Germinal center (tissue), 1 donor: Measurements from ENCODE around the gene CCDC127.
"Not testable (repeated sequence)": the region's sequence is repeated elsewhere in the genome, so short reads cannot be mapped to it uniquely, and the experiment has no call there.

Experiments used
- DNase-seq: peaks from one replicate; pipeline ENCODE4 v3.0.0; 2012; ENCODE audit warnings: mixed read lengths, low spot score

Gene CCDC127

DNA sequence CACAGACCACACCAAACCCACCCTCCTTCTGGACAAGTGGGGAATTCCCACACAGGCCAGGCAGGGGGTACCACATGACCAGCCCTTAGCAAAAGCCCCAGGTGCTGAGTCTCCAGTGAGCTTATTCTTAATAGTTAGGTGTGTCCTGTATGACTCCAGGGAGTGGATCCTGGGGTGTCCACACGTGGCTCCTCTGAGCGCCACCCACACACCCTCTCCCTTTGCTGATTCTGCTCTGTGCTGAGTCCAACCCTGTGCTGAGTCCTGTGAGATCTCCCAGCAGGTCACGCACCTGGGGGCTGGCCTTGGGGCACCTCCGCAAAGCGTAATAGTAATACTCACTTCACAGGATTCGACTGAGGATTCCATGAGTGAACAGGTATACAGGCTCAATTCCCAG is 14.0 kb downstream of the CCDC127 start:
- no peak for DNase-seq

DNA sequence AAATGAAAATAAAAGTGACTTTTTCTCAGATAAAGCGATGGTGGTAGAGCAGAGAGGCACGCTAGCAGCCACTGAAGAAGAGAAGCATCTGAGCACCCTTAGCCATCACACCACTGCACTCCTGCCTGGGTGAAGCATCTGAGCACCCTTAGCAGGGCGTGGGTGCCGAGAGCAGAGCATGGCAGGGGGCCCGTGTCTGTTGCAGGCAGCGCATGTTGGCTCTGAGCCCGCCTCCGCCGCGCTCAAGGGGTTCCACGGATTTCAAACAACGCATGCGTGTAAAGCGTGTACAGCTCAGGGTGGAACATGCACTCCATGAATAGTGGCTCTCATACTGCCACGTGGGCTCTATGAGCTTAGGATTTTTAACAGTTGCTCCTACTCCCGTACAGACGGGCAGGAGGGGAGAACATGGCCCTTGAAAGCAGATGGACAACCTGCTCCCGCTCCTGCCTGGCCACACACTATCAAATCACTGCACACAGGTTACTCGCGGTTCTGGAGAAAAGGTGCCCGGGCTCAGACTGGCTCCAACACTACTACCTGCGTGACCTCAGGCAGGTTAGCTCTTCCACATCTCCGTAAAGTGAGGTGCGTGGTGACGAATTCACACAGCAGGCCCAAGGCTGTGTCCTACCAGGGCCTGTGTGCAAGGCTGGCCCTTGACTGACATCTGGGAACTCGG is 14.6 kb downstream of the CCDC127 start:
- DNase-seq, result no peak

DNA sequence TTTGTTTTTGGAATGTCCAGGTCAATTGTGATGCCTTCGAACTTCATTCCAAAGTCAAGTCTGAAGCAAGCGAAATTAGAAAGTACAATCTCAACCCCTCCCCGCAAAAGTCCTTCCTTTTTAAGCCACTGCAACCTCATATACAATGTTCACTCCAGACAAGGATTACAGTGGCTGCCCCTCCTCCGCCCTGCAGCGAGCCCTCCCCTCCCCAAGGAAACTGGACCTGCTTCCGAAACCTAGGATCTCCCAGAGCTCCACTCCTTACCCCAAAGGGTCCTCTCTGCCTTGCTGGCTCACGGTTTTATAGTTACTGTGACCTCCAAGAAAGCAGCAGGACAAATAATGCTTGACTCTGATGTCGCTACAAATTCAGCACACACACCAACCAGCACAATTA is 16.3 kb downstream of the CCDC127 start:
- no peak for DNase-seq

DNA sequence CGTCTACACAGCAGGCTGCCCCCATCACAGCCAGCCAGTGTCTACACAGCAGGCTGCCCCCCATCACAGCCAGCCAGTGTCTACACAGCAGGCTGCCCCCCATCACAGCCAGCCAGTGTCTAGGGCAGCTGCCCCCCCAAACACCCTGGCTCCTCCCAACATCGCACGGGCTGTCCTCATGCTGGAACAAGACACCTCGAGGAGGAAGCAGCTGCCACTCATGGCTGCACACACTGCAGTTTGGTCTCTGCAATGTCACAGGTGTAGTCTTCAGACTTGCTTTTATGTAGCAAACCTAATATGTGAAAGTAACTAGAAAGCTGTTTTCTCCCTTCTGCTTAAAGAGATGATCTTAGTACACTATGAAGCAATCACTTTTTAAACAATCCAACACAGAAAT is 17.0 kb downstream of the CCDC127 start:
- DNase-seq, result no peak

DNA sequence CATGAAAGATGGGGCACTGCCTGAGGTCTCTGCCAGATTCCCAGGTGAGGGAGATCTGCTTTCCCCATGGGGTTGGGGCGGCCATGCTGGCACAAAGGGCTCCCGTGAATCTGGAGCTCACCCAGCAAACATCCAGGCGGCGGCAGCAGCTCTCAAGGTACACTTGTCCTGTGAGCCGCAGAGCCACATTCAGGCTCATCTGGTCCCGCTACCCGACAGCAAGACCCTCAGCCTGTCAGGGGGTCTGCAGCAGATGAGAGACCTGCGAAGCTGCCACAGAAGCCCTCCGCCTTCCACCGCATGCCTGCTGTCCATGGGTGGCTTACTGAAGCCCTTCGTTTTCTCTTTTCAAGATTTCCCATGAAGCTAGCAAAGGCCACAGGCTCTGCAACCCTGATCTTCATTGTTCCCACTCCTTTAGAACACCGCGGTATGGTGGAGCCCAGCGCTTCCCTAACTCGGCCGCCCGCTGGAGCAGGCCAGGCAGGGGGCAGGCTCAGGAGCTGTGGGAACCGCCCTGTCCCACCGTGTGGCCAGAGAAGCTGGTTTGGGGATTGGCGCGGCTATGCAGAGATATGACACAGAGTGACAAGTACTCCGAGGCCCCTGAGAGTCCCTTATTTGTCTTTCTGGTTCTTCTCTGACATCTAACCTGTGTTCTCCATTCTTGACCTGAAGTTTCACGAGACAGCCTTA is 17.9 kb downstream of the CCDC127 start:
- DNase-seq, result no peak

DNA sequence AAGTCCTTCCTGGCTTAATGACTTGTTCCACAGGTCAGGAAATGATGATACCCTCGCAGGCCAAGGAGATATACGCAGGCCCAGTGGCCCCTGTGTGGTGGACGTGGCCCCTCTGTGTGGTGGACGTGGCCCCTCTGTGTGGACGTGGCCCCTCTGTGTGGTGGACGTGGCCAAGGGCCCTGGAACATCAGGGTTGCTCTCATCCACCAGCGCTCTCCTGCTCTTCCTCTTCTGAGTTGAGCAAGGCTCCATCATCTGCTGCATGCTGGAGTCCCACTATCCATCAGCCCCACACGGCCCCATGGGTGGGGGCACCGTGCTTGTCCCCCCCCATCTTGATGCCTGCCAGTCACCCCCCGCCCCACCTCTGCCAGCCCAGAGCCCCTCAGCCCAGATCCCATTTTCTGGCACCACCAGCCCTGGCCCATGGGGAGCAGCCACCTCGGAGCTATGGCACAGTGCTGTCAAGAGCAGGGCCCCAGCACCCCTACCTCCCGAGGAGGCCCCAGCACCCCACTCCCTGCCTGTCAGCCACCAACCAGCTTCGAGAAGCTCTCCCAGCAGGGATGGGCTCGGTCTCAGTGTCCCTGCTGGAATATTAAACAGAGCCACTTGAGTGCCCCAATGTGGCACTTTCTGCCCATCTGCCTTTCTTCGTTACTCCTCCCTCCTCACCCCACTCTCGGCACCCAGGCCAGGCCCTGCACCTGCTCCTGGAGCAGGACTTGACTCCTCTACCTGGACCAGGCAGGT is 18.6 kb downstream of the CCDC127 start:
- no peak for DNase-seq

DNA sequence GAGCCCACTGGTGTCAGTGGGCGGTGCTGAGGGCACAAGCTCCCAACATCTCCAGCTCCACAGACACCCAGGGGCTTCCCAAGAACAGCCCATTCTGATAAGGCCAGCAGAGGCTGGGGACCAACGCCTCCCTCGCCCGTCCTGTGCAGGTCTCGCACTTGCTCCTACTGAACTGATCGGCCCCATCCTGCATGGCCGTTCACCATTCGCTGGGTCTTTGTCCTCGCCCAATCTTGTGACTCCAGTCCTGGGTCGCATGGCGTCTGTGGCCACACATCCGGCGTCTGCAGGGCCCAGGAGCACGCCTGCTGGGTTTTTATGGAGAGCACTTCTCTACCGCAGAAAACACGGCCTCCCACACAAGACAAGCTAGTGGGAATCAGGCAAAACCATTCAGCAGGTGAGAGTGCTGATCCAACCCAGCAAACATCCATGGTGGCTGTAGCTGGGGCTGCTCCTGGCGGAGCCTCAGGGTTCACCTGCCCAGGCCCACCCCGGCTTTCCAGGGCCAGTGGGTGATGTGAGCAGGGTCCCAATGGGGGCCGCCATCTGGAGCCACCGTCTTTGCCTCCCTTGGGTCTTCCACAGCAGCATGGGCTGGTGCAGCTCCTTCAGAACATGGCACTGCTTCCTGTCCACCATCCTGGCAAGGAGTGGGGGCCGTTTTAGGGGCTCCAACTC is 19.3 kb downstream of the CCDC127 start:
- no peak for DNase-seq

DNA sequence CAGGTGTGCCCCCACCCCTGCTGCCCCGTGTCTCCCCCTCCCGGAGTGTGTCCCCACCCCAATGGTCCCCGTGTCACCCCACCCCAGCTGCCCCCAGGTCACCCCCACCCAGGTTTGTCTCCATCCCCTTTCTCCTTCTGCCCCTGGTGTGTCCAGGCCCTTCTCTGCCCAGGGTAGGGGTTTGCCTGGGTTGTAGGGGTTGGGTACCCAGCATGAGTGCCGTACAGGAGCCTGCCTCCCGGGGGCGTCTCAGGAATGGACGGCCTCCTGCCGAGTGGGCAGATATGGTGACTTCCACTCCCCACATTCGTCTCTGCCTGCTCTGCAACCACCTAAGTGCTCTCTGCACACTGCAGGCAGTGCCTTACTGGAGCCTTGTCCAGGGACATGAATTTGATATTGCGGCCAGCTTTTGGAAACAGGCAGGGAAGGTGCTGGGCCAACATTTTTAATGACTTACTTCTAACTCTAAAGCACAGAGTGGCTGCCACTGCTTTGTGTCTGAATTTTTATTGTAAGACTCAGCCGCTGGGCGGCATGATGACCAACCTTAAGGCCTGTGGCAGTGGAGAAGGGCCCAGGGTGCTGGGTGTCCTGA is 20.0 kb downstream of the CCDC127 start:
- no peak for DNase-seq

DNA sequence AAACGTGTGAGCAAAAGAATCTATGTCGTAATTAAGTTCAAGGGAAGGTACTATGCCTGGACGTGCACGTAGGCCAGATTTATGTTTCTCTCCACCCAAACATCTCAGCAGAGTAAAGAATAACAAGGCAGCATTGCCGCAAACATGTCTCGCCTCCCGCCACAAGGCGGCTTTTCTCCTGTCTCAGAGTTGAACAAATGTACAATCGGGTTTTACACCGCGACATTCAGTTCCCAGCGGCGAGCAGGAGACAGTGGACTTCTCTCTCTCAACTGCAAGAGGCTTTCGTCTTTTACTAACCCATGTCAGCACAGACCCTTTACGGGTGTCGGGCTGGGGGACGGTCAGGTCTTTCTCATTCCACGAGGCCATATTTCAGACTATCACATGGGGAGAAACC is 20.9 kb downstream of the CCDC127 start:
- not testable (repeated sequence) for DNase-seq

DNA sequence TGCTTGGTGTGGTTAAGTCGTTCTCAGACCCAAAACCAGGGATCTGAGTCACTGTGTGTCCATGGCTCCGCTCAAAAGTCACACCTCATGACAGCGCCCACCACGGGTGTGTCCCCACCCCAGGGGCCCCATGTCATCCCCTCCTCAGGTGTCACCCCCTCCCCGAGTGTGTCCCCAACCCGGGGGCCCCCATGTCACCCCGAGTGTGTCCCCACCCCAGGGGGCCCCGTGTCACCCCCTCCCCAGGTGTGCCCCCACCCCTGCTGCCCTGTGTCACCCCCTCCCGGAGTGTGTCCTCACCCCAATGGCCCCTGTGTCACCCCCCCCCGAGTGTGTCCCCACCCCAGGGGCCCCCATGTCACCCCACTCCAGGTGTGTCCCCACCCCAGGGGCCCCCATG is 21.6 kb downstream of the CCDC127 start:
- no peak for DNase-seq

DNA sequence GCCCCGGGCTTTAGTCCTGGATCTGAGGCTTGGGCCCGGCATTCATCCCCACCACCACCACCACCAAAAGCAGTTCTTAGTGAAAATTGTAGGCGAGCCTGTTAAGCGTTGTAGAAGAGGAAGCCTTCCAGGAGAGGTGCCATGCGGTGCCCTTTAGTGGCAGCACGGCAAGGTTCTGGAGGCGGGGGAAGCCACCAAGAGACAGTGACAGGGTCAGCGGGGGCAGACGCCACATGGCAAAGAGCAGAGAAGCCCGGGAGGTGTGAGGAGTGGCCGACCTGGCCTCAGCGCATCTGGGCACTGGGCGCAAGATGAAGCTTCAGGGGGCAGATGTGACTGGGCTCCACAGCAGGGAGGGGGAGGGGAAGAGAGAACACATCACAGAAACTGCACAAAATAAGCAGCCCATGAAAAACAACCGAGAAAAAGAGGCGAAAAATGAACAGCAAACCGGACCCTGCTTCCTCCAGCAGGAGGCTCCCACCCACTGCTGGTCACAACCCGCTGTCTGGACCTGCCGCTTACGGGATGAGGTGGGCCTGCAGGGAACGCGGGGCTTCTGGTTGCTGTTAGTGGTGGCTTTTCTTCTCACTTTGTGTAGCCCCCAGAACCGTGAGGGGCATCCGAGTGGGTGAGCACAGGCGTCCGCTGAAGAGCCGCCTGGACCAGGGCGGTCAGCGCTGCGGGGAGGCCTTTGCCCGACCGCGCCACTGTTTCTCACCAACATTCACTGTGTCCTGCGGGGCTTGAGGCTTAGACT is 22.4 kb downstream of the CCDC127 start:
- DNase-seq, result no peak

DNA sequence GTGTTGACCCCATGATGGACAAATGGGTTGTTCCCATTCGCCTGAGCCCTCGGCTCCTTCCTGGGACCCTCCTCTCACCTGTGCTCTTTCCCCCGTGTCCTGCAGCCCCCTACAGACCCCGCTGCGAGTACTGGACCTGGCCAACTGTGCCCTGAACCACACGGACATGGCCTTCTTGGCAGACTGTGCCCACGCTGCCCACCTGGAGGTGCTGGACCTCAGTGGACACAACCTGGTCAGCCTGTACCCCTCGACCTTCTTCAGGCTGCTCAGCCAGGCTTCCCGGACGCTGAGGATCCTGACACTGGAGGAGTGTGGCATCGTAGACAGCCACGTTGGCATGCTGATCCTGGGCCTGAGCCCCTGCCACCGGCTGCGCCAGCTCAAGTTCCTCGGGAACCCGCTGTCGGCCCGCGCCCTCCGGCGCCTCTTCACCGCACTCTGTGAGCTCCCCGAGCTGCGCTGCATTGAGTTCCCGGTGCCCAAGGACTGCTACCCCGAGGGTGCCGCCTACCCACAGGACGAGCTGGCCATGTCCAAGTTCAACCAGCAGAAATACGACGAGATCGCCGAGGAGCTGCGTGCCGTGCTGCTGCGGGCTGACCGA is 23.2 kb downstream of the CCDC127 start:
- no peak for DNase-seq

DNA sequence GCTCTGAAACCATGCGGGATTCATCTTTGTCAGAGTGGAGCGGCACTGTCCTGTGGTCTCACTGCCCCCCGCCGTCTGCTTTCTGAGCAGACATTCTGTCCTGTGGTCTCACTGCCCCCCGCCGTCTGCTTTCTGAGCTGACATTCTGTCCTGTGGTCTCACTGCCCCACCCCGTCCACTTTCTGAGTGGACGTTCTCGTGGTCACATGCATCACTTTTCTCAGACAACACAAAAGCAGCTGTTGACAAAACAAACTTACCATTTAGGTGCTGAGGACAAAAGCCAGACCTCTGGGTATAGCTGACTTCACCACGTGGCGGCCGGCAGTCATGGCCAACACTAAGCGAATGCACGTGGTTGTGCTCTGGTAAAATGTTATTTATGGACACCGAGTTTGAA is 23.9 kb downstream of the CCDC127 start:
- no peak for DNase-seq

DNA sequence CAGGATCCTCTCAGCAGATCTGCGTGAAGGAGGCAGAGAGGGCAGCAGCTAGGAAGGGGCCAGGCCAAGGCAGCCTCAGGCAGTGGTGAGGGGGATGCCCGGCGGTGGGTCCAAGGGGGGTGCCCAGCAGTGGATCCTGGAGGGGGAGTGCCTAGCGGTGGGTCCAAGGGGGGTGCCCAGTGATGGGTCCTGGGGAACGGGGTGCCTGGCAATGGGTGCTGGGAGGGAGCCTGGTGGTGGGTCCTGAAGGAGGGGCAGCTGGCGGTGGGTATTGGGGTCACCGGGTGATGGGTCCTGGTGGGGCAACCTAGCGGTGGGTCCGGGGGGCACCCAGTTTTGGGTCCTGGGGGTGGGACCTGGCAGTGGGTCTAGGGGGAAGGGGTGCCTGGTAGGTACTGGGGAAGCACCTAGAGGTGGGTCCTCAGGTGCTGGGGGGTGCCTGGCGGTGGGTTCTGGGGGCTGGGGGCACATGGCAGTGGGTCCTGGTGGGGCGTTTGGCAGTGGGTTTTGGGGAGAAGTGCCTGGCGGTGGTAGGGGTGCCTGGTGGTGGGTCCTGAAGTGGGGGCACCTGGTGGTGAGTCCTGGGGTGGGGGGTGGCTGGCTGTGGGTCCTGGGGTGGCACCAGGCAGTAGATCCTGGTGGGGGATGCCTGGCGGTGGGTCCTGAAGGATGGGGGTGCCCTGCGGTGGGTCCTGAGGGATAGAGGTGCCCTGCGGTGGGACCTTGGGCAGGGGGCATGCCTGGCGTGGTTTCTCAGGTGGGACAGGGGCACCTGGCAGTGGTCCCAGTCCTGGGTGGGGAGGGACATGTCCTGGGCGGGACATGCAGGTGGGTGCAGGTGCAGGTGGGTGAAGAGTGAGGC is 24.8 kb downstream of the CCDC127 start:
- DNase-seq, result no peak

DNA sequence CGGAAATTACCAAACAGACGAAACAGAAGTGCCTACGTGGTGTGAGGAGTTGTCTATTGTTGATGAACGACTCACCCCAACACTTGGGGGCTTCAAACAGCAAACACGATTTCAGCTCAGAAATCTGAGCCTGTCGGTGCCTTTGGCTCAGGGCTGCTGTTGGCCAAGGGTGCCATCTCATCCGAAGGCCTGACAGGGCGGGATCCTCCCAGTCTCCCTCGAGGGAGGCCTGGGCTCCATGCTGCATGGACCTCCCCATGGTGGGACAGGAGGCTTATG is 25.3 kb downstream of the CCDC127 start:
- DNase-seq, result no peak

DNA sequence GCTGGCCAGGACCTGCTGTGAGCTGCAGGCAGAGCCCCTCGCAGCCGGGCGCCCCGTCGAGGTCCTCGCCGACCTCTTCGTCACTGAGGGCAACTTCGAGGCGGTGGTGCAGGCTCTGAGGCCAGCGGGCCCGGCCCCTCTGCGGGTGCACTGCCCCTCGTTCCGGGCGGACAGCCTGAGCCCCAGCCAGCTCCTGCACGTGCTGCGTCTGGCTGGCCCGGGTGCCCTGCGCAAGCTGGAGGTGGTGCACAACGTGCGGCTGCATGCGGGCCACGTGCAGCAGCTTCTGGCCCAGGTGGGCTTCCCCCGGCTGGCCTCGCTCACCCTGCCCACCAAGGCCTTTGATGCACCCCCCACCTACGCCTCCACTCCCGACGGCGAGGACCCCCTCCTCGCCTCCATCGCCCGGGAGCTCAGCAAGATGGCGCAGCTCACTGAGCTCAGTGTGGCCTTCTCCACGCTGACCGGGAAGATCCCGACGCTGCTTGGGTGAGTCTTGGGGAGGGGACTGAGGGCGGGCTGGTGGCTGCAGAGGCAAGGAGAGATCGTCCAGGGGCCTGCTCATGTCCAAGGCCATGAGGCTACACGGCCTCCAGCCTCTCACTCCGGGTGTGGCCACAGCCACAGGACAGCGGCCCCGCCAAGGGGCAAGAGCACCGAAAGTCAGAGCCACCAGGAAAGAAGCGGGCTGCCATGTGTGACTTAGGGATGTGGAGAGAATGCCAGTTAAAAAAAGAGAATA is 25.8 kb downstream of the CCDC127 start:
- DNase-seq, result no peak

DNA sequence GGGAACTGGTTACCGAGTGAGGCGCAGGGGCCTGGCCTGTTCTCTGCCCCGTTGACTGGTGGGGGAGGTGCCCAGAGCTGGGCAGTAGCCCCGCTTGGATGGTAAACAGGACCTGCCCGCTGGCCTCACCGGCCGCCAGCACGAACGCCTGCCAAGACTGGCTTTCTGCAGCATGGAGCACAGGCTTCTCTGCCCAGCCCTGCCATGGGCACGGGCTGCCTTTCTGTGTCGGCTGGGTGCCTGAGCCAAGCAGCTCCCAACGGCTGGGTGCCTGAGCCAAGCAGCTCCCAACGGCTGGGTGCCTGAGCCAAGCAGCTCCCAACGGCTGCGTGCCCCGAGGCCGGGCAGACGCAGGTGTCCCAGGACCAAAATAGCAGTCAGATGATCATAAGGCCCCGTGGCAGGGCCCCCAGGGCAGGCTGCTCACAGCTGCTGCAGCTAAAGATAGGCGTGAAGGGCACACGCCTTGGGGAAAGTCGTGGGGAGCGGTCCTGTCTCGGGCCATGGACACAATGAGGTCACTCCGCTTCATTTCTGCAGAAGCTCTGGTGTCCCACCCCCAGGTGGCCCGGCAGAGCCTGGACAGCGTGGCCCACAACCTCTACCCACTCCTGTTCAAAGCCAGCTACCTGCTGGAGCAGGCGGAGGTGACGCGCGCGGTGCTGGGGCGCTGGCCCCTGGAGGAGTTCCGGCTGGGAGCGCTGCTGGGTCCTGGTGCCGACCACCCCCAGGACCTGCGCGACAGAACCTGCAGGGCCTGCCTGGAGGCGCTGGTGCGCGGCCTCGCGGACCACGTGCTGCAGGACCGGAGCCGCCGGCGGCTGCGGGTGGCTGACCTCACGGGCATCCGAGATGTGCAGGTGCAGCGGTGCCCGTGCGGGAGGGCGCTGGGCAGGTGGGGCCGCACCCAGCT is 26.7 kb downstream of the CCDC127 start, which contains the start of gene LRRC14B:
Gene LRRC14B (plus strand): TSS at position 460 of the 913 bp plus-strand sequence. CDS start 44 bp downstream, at position 504.
- DNase-seq, result peak; percentile 58

DNA sequence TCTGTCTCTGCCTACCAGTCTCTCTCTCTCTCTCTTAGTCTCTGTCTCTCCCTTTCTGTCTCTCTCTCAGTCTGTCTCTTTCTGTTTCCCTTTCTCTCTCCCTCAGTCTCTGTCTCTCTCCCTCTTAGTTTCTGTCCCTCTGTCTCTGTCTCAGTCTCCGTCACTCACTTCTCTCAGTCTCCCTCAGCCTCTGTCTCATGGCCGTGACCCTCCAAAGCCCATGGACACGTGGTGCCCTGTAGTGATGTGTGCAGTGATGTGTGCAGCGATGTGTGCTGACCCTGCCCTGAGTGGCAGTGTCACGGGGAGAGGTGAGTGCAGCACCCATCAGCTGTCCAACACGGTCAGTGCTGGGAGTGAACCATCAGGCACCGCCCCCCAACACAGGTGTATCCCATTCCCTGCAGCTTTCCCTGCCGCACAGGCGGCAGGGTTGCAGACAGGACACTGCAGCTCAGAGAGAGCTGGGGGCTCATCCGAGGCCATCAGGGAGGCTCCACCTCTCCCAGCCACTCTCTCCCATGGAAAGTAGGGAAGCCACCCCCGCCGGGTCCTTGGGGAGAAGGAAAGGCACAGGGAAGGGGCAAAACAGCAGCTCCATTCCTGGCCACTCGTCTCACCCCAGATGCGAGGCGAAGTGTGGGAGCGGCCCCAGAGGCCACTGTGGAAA is 27.5 kb downstream of the CCDC127 start:
- no peak for DNase-seq
